ENCODE results near the gene MMP28. TPM values are rescaled to one million over a fixed set of nuclear protein-coding genes. Genes with fewer than 3 reads are reported as not detected.
A peak's percentile ranks its signal among the peaks of the same experiment; 100 is the strongest.

The MMP28 gene
- total RNA-seq, 1 experiment from 2014 or later = not detected

DNA sequence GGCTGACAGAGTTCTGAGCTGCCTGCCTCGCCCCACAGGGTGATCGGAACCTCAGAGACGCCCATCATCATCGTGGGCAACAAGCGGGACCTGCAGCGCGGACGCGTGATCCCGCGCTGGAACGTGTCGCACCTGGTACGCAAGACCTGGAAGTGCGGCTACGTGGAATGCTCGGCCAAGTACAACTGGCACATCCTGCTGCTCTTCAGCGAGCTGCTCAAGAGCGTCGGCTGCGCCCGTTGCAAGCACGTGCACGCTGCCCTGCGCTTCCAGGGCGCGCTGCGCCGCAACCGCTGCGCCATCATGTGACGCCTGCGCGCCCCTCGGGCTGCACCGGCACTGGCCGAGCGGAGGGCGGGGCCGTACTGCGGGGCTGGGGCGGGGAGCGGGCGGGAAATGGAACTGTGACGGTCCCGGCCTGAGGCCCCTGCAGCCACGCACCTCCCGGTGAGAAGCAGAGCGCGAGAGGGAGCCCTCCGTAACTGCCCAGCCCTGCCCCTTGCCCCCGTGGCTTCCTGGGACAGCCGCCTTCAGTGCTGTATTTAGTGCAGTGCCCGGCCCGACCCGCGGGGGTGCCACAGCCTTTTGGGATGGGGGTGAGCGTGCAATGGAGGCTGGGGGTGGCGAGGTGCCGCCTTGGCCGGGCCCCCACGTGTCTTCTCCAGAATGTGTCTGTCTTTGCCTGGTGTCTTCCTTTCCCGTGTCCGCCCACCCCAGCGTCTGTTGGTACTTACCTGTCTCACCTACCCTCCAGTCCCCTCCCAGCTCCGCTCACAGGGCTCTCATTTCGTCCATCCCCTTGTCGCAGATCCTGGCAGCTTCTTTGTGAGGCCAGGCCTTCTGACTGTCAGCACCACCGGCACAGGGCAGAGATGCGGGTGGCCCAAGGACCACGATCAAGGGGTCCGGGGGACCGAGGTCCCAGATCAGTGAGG, 54.2 kb downstream of the MMP28 start:
- H3K27me3 ChIP-seq = peaks cover 20% of the 10 kb centered on the region
- no peak overlapping the region for H3K4me3 ChIP-seq
- H3K9me3 ChIP-seq = no peaks in the 10 kb centered on the region
- H3K36me3 ChIP-seq = no peaks in the 10 kb centered on the region
- DNase-seq = no peak

DNA sequence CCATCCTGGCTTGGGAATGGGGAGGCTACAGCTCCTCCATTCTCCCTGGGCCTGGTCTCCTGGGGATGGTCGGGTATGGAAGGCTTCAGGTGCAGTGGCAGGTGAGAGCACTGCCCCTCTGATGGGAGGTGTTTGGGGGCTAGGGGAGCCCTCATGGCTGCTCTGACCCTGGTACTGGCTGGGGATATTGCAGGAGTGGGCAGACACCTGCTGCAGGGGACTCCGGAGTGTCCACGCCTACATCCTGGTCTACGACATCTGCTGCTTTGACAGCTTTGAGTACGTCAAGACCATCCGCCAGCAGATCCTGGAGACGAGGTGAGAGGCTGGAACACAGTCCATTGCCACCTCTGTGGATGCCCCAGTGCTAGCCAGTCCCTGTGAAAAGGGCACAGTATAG, 55.2 kb downstream of the MMP28 start:
- Histone ChIP-seq H3K27me3 (peaks cover 20% of the 10 kb centered on the region), H3K9me3 (no peaks in the 10 kb centered on the region), H3K4me3 (no peak overlapping the region), H3K36me3 (no peaks in the 10 kb centered on the region)
- no peak for DNase-seq

DNA sequence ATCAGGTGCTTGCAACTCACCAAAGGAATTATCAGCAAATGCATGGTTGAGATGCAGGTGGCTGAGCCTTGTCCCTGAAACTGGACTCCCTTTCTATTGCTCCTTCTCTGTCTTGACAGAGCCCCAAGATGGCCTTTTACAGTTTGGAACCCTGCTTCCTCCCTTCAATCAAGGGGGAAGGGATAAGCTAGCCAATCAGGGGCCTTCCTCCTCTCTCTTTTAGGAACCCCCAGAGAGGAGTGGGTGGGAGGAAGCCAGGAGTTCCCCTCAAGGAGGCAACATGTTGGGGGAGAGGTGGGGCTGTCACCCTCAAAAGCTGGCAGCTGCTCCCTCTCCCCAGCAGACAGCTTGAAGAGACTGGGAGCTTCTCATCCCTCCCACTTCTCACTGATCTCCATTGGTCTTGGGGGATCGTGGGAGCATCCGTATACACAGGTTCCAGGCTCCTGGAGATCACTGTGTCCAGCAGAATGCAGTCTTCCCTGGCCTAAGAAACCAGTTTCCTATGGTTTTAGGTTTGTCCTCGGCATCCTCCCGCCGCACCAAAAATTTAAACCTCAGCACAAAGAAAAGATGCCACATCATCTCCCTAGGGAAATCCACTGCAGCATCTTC, 56.8 kb downstream of the MMP28 start:
- Histone ChIP-seq H3K4me3 (no peak overlapping the region), H3K27me3 (peaks cover 19% of the 10 kb centered on the region), H3K36me3 (no peaks in the 10 kb centered on the region), H3K9me3 (no peaks in the 10 kb centered on the region)
- DNase-seq = no peak

DNA sequence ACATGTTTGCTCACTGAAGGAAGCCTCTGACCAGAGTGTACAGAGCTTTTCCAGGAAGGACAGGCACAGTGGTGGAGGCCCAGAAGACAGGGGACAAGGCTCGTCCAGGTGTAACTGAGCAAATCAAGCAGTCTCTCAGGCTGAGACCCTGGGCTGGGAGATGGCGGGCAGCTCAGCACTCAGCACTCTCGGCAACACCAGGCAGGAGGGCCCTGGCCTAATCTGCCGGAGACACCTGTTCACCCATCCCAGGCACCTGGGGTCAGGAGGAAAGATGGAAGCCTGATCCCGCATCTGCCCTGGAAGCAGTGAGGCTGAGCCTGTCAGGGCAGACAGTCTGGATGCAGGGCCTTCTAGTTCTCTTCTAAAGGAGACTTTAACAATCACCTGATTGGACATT, 59.2 kb downstream of the MMP28 start:
- H3K4me3 ChIP-seq = no peak overlapping the region
- no peaks in the 10 kb centered on the region for H3K9me3 ChIP-seq
- H3K27me3 ChIP-seq = peaks cover 7% of the 10 kb centered on the region; the same call in 1 of the 2 replicates
- no peaks in the 10 kb centered on the region for H3K36me3 ChIP-seq
- no peak for DNase-seq

- DNase-seq = no peak
- H3K4me3 ChIP-seq = no peak overlapping the region
Measured at GRCh38 chr17:35735036-35735805, 60.2 kb downstream of the MMP28 start.

DNA sequence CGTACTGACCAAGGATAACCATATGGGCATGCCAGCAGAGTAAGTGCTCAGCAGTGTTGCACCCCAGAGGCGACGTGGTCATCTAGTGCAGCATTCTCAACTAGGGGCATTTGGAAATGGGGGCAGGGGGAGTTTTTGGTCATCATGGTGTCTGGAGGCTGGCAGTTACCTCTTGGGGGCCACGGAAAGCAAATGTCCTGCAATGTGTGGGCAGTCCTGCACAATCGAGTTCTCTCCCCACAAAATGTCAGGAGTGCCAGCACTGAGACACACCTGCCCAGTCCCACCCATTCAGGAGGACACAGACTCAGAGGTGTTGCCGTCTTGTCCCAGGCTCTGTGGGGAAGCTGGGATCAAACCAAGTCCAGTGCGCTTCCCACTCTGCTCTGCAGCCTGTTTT, 61.0 kb downstream of the MMP28 start:
- no peak for DNase-seq
- Histone ChIP-seq H3K4me3 (no peak overlapping the region), H3K27me3 (0 out of 2 replicates have a peak, but pooled peaks cover 4% of the 10 kb centered on the region), H3K36me3 (no peaks in the 10 kb centered on the region), H3K9me3 (no peaks in the 10 kb centered on the region)

More at GRCh38 chr17:35735036-35735805, 60.2 kb downstream of the MMP28 start:
- Histone ChIP-seq H3K36me3 (no peaks in the 10 kb centered on the region), H3K9me3 (no peaks in the 10 kb centered on the region), H3K27me3 (0 out of 2 replicates have a peak, but pooled peaks cover 5% of the 10 kb centered on the region)

DNA sequence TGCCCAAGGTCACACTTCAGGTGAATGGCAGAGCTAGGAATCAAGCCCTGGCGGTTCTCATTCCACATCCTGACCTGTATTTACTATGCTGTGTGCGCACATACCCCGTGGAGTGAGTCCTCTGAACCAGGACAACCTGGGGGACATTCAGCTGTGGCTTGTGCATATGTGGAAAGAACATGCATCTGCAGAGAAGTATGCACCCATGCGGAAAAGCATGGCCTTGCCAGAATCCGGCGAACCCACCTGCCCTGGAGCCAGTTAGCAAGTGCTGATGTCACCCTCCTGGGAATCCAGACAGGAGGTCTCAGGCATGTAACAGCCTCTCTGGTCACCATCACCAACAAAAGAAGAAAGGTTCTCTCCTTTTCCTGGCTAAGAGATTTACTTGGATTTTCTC, 62.1 kb downstream of the MMP28 start:
- DNase-seq = no peak
- H3K4me3 ChIP-seq = no peak overlapping the region
- H3K9me3 ChIP-seq = no peaks in the 10 kb centered on the region
- H3K27me3 ChIP-seq = 0 out of 2 replicates have a peak, but pooled peaks cover 4% of the 10 kb centered on the region
- no peaks in the 10 kb centered on the region for H3K36me3 ChIP-seq

- H3K9me3 ChIP-seq = no peaks in the 10 kb centered on the region
- no peak overlapping the region for H3K4me3 ChIP-seq
- no peak for DNase-seq
Measured at GRCh38 chr17:35732806-35733136, 62.7 kb downstream of the MMP28 start.

GRCh38 chr17:35731917-35732805, 63.3 kb downstream of the MMP28 start:
- Histone ChIP-seq H3K27me3 (no peaks in the 10 kb centered on the region), H3K36me3 (peaks cover under 1% of the 10 kb centered on the region), H3K9me3 (no peaks in the 10 kb centered on the region), H3K4me3 (peak overlapping the region; percentile 55)
- no peak for DNase-seq

More at GRCh38 chr17:35732806-35733136, 62.7 kb downstream of the MMP28 start:
- Histone ChIP-seq H3K27me3 (no peaks in the 10 kb centered on the region), H3K36me3 (no peaks in the 10 kb centered on the region)

DNA sequence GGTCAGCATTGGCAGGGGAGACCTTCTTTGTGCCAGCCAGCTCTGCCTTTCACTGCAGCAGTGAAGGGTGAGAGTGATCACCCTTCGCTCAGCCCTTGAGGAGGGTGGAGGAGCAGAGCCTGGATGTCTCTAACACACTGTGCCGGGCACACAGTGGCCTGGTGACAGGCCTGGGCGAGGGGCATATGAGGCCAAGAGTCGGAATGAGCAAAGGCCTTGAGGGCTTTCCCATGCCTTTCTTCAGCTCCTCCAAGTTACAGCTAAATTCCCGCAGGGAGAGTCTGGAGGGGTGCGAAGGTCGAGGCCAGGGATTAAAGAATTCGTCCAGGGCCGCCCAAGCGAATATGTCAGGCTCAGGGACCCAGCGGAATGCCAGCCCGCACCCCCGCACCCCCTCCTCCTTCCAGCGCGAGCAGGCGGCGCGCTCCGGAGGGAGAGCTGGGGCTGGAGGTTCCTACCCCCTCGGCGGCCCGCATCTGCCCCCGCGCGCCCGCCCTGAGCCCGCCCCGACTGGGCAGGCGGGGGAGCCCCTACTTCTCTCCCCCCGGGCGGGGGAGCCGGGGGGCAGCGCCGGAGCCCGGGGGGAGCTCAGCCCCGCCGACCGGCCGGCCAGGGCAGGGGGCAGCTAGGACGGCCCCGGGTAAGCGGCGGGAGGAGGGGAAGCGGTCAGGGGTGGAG, 64.1 kb downstream of the MMP28 start, which contains the start of gene RASL10B:
Gene RASL10B (plus strand): TSS at position 401 of the 678 bp plus-strand sequence. CDS start 3,546 bp downstream, outside the sequence.
- H3K9me3 ChIP-seq = no peaks in the 10 kb centered on the region
- peak within 1 kb of the TSS; percentile 55 for H3K4me3 ChIP-seq
- H3K27me3 ChIP-seq = no peaks in the 10 kb centered on the region
- peak; percentile 76 for DNase-seq
- H3K36me3 ChIP-seq = peaks cover 5% of the 10 kb centered on the region

GRCh38 chr17:35730400-35731005, 64.9 kb downstream of the MMP28 start:
- Histone ChIP-seq H3K27me3 (no peaks in the 10 kb centered on the region), H3K9me3 (no peaks in the 10 kb centered on the region), H3K36me3 (peaks cover 10% of the 10 kb centered on the region), H3K4me3 (no peak overlapping the region)
- DNase-seq = no peak

DNA sequence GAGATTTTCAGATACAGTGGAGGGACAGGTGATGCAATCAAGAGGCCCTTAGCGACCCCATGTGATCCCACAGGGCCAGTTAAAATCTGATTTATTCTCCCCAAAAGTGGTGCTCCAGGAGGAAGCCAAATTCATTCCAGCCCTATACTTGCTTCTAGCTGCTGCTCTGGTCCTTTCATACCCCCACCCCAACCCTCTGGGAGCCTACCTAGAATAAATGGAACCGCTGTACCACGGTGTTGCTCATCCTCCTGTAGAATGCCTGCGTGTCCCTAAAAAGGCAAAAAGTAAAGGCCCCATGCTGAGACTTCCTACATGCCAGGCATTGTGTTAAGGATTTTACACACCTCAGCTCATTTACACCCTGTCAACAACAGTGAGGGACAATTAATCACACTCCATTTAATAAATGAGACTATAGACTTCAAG, 66.0 kb downstream of the MMP28 start:
- H3K4me3 ChIP-seq = no peak overlapping the region
- DNase-seq = no peak
- peaks cover 16% of the 10 kb centered on the region for H3K36me3 ChIP-seq
- no peaks in the 10 kb centered on the region for H3K9me3 ChIP-seq
- no peaks in the 10 kb centered on the region for H3K27me3 ChIP-seq

GRCh38 chr17:35728551-35728950, 66.9 kb downstream of the MMP28 start:
- no peak for DNase-seq
- H3K4me3 ChIP-seq = no peak overlapping the region
- no peaks in the 10 kb centered on the region for H3K9me3 ChIP-seq
- no peaks in the 10 kb centered on the region for H3K27me3 ChIP-seq
- peaks cover 23% of the 10 kb centered on the region for H3K36me3 ChIP-seq

- DNase-seq = no peak
- Histone ChIP-seq H3K27me3 (no peaks in the 10 kb centered on the region), H3K36me3 (peaks cover 32% of the 10 kb centered on the region), H3K4me3 (no peak overlapping the region), H3K9me3 (no peaks in the 10 kb centered on the region)
Measured at GRCh38 chr17:35727635-35728034, 67.8 kb downstream of the MMP28 start.

DNA sequence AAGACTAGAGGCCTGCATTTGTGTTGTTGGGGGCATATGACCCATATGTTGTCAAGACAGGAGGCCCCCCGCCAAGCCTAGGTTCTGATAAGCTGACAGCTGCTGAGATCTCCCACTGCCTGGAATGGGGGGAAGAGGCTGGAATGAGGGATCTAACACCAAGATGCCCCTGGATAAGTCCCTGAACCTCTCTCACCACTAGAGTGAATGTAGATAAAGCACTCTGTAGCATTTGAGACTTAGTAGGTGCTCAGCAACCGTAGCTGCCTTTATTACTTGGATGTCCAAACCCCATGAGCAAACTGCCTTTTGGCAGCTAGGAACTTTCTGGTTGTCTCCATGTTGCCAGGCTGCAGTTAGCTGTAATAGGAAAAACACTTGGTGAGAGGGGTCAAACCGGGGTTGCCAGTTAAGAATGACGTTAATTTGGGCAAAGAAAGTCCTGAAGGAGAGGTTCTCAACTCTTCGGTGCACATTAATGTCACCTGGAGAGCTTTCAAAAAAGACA, 68.4 kb downstream of the MMP28 start:
- no peak for DNase-seq
- H3K9me3 ChIP-seq = no peaks in the 10 kb centered on the region
- H3K27me3 ChIP-seq = no peaks in the 10 kb centered on the region
- H3K4me3 ChIP-seq = no peak overlapping the region
- peaks cover 32% of the 10 kb centered on the region for H3K36me3 ChIP-seq
